ENCODE data around the gene ABCA12. TPM values are rescaled to one million over a fixed set of nuclear protein-coding genes. Genes with fewer than 3 reads are reported as not detected.

ABCA12 gene
- total and polyA plus RNA-seq, 10 of the 15 experiments (the other 5 are each of a cell fraction or from before 2014, with no cell fraction given), result 1.2 to 12.1 (median 6.0) TPM

DNA sequence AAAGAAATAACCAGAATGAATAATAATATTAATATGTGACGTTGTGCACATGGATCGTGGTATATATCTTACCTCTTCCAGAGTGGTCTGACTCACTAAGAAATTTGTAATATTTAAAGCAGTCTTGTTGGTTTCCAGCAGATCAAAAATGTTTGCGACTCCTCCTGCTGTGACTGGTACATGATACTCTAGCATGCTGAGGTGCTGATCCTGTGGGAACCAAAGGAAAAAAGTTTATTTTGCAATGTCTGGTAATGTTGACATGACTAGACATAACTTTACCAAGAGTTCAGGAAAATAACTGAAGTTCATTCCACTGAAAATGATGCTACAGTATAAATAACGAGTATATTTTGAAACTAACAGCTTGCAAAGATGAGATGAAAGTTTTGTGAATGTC lies 204.4 kb downstream of the ABCA12 start (continued):
- TF ChIP-seq SUZ12 (IDR thresholded peaks at IDR 0.05; ENCODE audit: unreplicated experiment), result no peak
- no peak for TF ChIP-seq SIN3A (IDR thresholded peaks at IDR 0.05; ENCODE audit: low read depth, low read length)
- TF ChIP-seq ZZZ3 (IDR thresholded peaks at IDR 0.05; ENCODE audit: control insufficient read depth, insufficient read length, low read depth), result no peak
- TF ChIP-seq SREBF2 (IDR thresholded peaks at IDR 0.05; ENCODE audit: low read length), result no peak

DNA sequence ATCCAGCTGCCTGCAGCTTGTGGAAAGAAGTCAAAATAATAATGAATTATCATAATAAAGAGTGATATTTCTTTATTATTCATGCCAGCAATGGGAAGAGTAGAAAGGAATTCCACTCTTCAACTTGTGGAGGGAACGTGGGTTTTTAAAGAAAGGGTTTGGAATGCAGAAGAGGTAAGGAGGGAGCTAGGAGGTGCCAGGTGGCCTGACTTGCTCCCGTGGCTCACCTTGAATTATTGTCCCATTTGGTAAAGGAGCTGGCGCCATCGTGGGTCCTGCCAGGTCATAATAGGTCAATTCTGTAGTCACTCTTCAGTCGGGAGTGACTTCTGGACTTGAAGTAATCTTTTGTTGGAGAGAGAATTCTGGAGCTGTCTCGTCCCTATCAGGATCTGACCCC lies 233.8 kb downstream of the ABCA12 start:
- no peaks in the 10 kb centered on the region for H4K20me1 ChIP-seq (ENCODE audit: control insufficient read depth, insufficient read depth)
- ChIA-PET CTCF (interaction anchor here (1.4 kb wide), 1 partner anchor 22 kb away, joined by 3 read pairs; no protein-coding TSS in a partner anchor), SMC1A (ENCODE audit: uncharacterized antibody, unreplicated experiment) (no interaction called here), POLR2A (no interaction called here), RAD21 (ENCODE audit: unreplicated experiment) (no interaction called here)
- no peak overlapping the region for H3K4me2 ChIP-seq (ENCODE audit: control insufficient read depth, insufficient read depth)
- TF ChIP-seq RFX5 (IDR thresholded peaks at IDR 0.05; ENCODE audit: low read depth, low read length) (no peak), CBX5 (IDR thresholded peaks at IDR 0.05; ENCODE audit: low read depth) (no peak), STAT3 (IDR thresholded peaks at IDR 0.05; ENCODE audit: low read depth, low read length) (no peak), DPF2 (IDR thresholded peaks at IDR 0.05) (no peak), BMI1 (IDR thresholded peaks at IDR 0.05; ENCODE audit: borderline replicate concordance) (no peak), ZNF274 (IDR thresholded peaks at IDR 0.05; ENCODE audit: insufficient read depth, insufficient read length) (no peak), PAX8 (IDR thresholded peaks at IDR 0.05) (no peak), CHD2 (IDR thresholded peaks at IDR 0.05; ENCODE audit: borderline replicate concordance, low read depth, low read length) (no peak), BRCA1 (IDR thresholded peaks at IDR 0.05; ENCODE audit: low read depth, low read length) (no peak), NR2C1 (IDR thresholded peaks at IDR 0.05) (no peak)
- TF ChIP-seq, protein P1, sequence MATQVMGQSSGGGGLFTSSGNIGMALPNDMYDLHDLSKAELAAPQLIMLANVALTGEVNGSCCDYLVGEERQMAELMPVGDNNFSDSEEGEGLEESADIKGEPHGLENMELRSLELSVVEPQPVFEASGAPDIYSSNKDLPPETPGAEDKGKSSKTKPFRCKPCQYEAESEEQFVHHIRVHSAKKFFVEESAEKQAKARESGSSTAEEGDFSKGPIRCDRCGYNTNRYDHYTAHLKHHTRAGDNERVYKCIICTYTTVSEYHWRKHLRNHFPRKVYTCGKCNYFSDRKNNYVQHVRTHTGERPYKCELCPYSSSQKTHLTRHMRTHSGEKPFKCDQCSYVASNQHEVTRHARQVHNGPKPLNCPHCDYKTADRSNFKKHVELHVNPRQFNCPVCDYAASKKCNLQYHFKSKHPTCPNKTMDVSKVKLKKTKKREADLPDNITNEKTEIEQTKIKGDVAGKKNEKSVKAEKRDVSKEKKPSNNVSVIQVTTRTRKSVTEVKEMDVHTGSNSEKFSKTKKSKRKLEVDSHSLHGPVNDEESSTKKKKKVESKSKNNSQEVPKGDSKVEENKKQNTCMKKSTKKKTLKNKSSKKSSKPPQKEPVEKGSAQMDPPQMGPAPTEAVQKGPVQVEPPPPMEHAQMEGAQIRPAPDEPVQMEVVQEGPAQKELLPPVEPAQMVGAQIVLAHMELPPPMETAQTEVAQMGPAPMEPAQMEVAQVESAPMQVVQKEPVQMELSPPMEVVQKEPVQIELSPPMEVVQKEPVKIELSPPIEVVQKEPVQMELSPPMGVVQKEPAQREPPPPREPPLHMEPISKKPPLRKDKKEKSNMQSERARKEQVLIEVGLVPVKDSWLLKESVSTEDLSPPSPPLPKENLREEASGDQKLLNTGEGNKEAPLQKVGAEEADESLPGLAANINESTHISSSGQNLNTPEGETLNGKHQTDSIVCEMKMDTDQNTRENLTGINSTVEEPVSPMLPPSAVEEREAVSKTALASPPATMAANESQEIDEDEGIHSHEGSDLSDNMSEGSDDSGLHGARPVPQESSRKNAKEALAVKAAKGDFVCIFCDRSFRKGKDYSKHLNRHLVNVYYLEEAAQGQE (IDR thresholded peaks at IDR 0.05; ENCODE audit: low read depth, low read length), result no peak
- 81% methylated on average over 6 of the region's 6 CpGs for WGBS (ENCODE audit: insufficient coverage, insufficient replicate concordance, low lambda C conversion rate, missing lambda C conversion rate)
- no TSS peak for BruUV-seq (replicated peaks)
- H3K4me1 ChIP-seq (ENCODE audit: control insufficient read depth, insufficient read depth, low read length), result no peaks in the 10 kb centered on the region
- H3K27ac ChIP-seq (ENCODE audit: control insufficient read depth, insufficient read depth), result no peak overlapping the region
- in situ Hi-C loops (cut with MboI), result no loop called here
- no peak for FAIRE-seq
- no peak overlapping the region for H2AFZ ChIP-seq (ENCODE audit: control insufficient read depth, low read depth, low read length)
- ATAC-seq, result no peak
- H3K4me3 ChIP-seq, result no peak overlapping the region
- intact Hi-C loops (cut with micrococcal nuclease; ENCODE audit: unreplicated experiment), result no loop called here
- H3K36me3 ChIP-seq (ENCODE audit: control insufficient read depth in 2 of 2, insufficient read depth in 2 of 2, low read length in 1 of 2), result no peaks in the 10 kb centered on the region
- no peak overlapping the region for H3K9ac ChIP-seq (ENCODE audit: control insufficient read depth, insufficient read depth, low read length)
- H3K9me3 ChIP-seq (replicated peaks; ENCODE audit: control insufficient read depth, insufficient read depth, low read length), result no peaks in the 10 kb centered on the region; the same call in 2 of the 3 replicates
- H3K79me2 ChIP-seq (ENCODE audit: control insufficient read depth, insufficient read depth, low read length), result no peaks in the 10 kb centered on the region
- no peaks in the 10 kb centered on the region for H3K27me3 ChIP-seq (replicated peaks in 1 of 2; ENCODE audit: control insufficient read depth in 2 of 2, insufficient read depth in 2 of 2, low read length in 1 of 2)
- DNase-seq (ENCODE audit: low read depth, low spot score), result no peak
